ENCODE data around the gene CHN2. TPM values are rescaled to one million over a fixed set of nuclear protein-coding genes. Genes with fewer than 3 reads are reported as not detected.
A peak's percentile ranks its signal among the peaks of the same experiment; 100 is the strongest.

Gene CHN2
- total RNA-seq, 2 donors from 2014 or later = 4.1 to 4.8 TPM

DNA sequence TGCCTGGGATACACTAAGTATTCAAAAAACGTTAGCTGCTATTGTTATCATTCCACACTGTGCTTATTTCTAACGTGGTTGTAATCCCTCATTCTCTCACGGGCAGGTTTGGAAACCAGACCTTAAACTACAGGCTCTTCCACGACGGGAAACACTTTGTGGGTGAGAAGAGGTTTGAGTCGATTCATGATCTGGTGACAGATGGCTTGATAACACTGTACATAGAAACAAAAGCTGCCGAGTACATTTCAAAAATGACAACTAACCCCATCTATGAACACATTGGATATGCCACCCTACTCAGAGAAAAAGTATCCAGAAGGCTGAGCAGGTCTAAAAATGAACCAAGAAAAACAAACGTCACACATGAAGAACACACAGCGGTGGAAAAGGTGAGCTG, 205.9 kb downstream of the CHN2 start:
- intact Hi-C loops (cut with DNase I) = loop anchor here in 1 of 2 donors (10.0 kb wide), 1 partner anchor 286 kb away; no protein-coding TSS in a partner anchor
- DNase-seq = no peak
- ATAC-seq = no peak

GRCh38 chr7:29401769-29402168, 207.2 kb downstream of the CHN2 start:
- ATAC-seq (no peak), DNase-seq (no peak)
- intact Hi-C loops (cut with DNase I) = loop anchor here in 1 of 2 donors (10.0 kb wide), 1 partner anchor 287 kb away; no protein-coding TSS in a partner anchor

DNA sequence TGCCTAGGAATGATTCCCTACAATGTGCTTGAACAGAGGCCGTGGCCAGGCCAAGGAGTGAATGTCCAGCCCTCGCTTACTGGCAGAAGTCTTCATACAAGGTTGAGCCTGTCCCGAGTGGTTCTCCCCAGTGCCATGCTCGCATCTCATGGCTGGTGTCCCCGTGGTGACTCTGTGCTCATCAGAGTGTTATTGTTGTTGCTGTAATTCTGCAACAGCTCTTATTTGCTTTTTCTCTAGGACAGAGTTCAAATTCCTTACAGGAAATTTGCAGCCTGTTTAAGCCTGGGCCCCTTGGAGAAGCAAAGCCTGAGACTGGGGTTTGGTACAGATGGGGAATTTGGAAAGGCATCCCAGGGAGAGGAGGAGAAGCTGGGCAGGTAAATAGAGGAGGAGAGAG, 211.3 kb downstream of the CHN2 start:
- peak in 1 of 2 donors; percentile 85 for ATAC-seq
- intact Hi-C loops (cut with DNase I) = loop anchor here (5.0 to 10.0 kb wide), 4 partner anchors 219 to 484 kb away; no protein-coding TSS in a partner anchor
- DNase-seq = no peak

- intact Hi-C loops (cut with DNase I) = loop anchor here (5.0 to 10.0 kb wide), 4 partner anchors 219 to 484 kb away; no protein-coding TSS in a partner anchor
- DNase-seq (no peak), ATAC-seq (no peak)
Observed at GRCh38 chr7:29406366-29406765, 211.8 kb downstream of the CHN2 start.

DNA sequence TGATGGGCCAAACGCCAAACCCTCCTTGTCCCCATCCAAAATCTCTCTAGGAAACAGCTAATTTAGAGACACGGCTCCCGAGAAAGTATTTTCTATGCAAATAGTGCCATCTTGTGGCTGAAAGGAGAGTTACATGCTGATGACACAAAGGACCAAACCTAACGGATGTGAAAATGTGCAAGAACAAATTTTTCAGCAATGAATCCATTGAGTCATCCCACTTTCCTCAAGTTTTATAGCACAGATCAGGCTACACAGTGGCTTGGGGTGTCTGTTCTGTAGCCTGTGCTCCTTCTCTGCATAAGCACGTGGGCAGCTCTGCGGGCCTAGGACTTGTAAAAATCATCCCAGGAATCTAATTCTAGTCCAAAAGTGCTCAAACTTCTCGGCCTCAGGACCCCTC, 214.3 kb downstream of the CHN2 start:
- intact Hi-C loops (cut with DNase I) = loop anchor here (2.0 to 10.0 kb wide), 5 partner anchors 222 to 487 kb away; no protein-coding TSS in a partner anchor
- ATAC-seq (peak; percentile 56 to 65), DNase-seq (peak; percentile 28)

DNA sequence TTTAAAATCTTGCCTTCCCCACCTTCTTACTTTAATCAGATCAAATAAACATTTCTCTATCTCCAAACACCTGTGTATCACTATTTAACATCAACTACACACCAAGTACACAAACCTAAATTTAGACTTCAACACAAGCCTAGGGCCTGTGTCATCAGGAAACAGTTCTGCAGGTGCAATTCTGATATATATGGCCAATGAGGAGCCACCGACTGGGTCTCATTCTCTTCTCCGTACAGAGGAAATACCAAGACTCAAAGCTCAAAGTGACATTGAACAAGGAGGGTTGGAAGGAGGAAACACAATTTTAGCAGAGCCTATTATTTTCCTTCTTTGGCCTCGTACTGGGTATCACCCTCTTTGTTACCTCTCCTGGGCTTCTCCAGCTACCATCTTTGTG, 216.4 kb downstream of the CHN2 start:
- no peak for ATAC-seq
- intact Hi-C loops (cut with DNase I) = loop anchor here in 1 of 2 donors (2.0 kb wide), 1 partner anchor 222 kb away; no protein-coding TSS in a partner anchor
- no peak for DNase-seq

DNA sequence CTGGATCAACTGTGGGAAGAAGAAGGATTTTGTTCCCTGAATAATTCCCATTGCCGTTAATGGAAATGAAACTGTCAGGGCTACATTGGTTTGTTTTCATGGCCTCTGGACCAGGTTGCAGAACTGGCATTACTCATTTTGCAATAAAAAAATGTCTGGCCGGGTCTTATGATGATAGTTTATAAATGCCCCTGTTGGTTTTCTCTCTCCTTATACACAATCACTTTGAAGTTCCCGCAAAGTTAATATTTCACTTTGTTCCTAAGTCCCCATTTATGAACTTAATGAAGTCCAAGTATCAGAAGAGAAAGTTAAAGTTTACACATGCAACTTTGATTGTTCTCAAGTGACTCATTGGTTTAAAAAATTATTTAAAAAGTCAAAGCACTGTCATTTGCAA, 218.3 kb downstream of the CHN2 start:
- no peak for ATAC-seq
- no peak for DNase-seq
- intact Hi-C loops (cut with DNase I) = no loop called here

- intact Hi-C loops (cut with DNase I) = no loop called here
- no peak for DNase-seq
- no peak for ATAC-seq
Observed at GRCh38 chr7:29413626-29414136, 219.1 kb downstream of the CHN2 start.

DNA sequence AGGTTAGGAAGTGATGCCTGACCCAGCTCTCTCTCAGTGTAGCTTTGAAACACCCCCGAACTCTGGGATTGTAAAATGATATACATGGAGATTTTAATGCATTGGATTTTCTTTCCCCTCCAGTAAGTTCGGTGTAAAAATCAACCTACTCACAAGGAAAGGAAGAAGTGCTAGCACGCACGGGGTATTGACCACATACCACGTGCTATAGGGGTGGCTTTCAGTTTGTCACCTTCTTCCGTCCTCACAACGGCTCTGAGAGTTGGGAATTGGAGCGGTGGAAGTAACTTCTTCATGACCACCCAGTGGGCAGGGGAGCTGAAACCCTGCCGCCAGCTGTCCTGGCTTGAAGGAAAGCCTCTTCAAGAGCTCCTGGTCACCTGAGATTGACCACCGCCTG, 219.6 kb downstream of the CHN2 start:
- ATAC-seq (no peak), DNase-seq (no peak)
- intact Hi-C loops (cut with DNase I) = no loop called here

- intact Hi-C loops (cut with DNase I) = no loop called here
- no peak for ATAC-seq
Observed at GRCh38 chr7:29415215-29415614, 220.6 kb downstream of the CHN2 start.

DNA sequence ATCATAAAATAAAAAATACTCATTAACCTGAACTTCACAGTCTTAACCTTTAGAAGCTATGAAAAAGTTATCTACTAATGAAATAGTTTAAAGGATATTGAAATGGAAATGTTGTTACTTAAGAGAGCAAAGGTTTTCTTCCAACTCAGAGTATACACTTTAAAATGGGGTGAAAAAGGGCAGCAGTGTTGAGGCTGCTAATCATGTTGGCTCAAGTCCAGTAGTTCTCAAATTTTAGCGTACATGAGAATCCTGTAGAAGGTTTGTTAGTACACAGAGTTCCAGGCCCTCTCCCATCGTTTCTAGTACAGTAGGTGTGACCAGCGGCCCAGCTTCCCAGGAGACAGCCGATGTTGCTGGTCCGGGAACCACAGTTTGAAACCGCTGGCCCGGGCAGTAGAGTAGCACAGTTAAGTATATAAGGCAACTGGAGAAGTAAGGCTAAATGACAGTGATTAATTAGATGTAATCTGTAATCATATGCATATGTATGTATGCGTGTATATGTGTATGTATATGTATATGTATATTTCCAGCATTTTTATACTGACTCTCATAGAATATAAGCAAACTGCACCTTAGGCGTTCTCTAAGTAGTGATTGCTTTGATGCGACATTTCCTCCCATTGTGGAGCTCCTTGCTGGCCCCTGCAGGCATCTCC, 221.8 kb downstream of the CHN2 start:
- ATAC-seq (no peak), DNase-seq (no peak)
- intact Hi-C loops (cut with DNase I) = no loop called here

More at GRCh38 chr7:29415215-29415614, 220.6 kb downstream of the CHN2 start:
- DNase-seq = no peak

- intact Hi-C loops (cut with DNase I) = no loop called here
- ATAC-seq (no peak), DNase-seq (no peak)
Observed at GRCh38 chr7:29416938-29417305, 222.3 kb downstream of the CHN2 start.

GRCh38 chr7:29418056-29418455, 223.5 kb downstream of the CHN2 start:
- DNase-seq (no peak), ATAC-seq (no peak)
- intact Hi-C loops (cut with DNase I) = no loop called here

DNA sequence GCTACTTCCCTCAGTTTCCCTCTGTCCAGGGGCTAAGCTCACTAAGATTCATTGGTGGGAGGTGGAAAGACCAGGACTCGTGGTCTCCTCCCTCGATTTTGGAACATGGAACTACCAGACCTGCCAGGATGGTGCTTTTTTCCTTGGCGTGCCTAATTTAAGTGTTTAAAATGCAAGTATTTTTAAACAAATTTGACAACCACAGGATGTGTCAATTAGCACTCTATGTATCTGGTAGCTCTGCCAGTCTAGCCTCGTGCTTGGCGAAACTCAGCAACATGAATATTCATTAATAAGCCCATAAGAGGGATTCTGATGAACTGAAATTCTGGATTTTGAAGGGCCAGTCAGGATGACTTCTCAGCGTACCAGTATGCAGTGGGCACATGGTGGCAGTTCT, 224.1 kb downstream of the CHN2 start:
- no peak for ATAC-seq
- intact Hi-C loops (cut with DNase I) = no loop called here
- no peak for DNase-seq

DNA sequence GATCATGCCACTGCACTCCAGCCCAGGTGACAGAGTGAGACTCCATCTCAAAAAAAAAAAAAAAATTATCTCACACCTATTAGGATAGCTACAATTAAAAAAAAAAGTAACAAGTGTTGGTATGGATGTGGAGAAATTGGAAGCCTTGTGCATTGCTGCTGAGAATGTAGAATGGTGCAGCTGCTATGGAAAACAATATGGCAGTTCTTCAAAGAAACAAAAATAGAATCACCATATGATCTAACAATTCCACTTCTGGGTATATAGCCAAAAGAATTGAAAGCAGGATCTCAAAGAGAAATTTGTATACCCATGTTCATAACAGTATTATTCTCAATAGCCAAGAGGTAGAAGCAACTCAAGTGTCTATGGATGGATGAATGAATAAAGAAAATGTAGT, 225.4 kb downstream of the CHN2 start:
- ATAC-seq = no peak
- no peak for DNase-seq
- intact Hi-C loops (cut with DNase I) = no loop called here

DNA sequence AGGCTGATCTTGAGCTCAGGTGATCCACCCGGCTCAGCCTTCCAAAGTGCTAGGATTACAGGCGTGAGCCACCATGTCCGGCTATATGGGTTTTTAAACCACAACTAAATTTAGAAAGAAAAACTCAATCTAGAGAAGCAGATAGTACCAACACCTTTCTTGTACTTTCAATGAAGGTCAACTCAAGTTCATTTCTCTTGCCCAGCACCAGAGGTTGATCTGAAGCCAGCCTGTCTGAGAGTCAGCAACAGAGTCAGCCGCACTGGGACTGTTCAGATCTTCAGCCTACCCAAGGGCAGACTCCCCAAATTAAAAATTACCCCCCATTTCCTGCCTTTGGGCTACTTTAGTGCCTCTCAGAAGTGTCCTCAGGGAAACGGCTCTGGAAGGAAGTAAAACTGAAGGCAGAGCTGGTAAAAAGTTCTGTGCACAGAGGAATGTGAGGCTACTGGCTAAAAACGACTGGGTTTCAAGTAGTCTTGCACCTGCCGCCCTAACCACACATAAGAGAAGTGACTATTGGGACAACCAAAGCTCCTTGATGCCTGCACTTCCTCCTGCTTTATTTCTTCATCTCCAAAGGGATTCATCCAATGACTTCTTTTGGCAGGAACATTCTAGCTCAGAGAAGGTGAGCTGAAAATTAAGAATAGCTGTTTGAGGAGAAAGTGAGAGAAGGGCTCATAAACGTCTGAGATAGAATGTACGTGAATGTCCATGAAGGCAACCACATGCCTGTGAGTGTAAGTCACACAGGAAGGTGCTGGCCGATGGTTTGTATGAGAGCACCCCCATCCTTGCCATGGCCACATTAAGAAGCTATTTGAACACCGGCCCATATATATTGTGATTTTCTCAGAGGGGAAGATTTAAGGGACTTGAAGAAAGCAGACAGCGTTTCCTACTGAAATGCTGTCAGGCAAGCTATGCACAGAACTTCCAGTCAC, 226.7 kb downstream of the CHN2 start:
- no peak for ATAC-seq
- no peak for DNase-seq
- intact Hi-C loops (cut with DNase I) = no loop called here

DNA sequence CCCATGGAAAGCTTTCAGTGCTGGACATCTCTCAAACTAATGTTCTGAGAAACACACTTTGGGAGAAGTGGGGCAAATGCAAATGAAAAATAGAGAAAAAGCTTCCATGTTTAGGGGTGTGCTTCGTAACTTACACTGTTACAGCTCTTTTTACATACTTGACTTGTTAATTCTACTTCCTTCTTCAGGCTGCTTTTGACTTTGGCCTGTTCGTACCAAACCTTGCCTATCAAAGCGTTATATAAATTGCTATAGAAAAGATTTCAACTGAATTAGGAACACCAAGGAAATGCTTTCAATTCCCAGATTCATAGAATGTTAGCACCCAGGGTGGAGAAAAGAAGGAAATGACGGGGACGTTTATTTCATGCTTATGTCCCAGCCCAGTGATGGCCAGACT, 228.3 kb downstream of the CHN2 start:
- ATAC-seq = no peak
- no peak for DNase-seq
- intact Hi-C loops (cut with DNase I) = no loop called here

DNA sequence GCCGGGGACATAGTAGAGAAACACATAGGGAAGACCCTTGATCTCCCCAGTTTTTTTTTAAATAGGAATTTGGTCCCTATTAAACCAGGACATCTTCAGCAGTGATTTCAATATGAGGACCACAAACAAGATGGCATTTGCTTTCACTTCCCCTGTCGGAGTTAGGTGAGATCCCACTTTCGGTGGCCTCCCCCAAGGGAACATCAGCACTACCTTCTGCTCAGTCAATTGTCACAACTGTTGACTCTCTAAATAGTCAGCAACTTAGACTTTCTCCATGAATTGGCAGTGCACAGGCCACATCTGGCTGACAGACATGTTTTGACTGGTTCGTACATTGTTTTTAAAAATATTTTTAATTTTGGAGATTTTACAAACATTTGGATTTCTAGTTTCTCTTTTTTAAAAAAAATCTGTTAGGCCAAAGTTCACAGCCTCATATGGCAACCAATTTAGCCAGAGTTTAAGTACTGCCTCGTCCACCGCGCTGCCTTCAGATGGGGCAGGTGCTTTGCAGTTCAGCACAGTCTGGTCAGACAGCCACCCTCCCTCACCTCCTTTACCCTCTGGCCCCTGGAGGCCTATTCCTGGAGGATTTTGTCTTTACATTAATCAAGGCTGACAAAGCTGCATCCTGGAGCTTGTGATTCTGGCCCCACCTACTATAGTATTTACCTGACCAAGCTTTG, 229.9 kb downstream of the CHN2 start:
- intact Hi-C loops (cut with DNase I) = no loop called here

GRCh38 chr7:29424984-29425309, 230.4 kb downstream of the CHN2 start:
- ATAC-seq (no peak), DNase-seq (no peak)
- intact Hi-C loops (cut with DNase I) = no loop called here

More for the DNA sequence above, 229.9 kb downstream of the CHN2 start:
- ATAC-seq = no peak
- DNase-seq = no peak
